Heart right ventricle (tissue), 16 donors: Measurements from ENCODE around the gene AAK1. TPM values are rescaled to one million over a fixed set of nuclear protein-coding genes. Genes with fewer than 3 reads are reported as not detected.

Experiments used
- ATAC-seq, 8 donors: fragments of 200-7000 bp; cut with Tn5 transposase; one replicate each; pipeline ENCODE4 v1.9.1; 2020; ENCODE audit warnings: mild to moderate bottlenecking in 8 of 8, moderate library complexity in 8 of 8, moderate number of reproducible peaks in 1 of 8
- DNase-seq, 2 donors: peaks; one replicate each; pipeline ENCODE4 v3.0.0-alpha.2; 2020
- H3K27ac ChIP-seq, 10 donors: fragments of 200-600 bp; sonication (generic) in 2 of 10; one replicate each; pipeline versions ENCODE4 v1.5.0 to v1.8.0; 2020 to 2022; ENCODE audit warnings: mild to moderate bottlenecking in 3 of 10
- H3K27me3 ChIP-seq, 7 donors: fragments of 200-600 bp; one replicate each; pipeline ENCODE4 v1.8.0; 2021 to 2022; ENCODE audit warnings: mild to moderate bottlenecking in 2 of 7
- H3K36me3 ChIP-seq, 9 donors: fragments of 200-600 bp; sonication (generic) in 1 of 9; one replicate each; pipeline versions ENCODE4 v1.5.0 to v1.8.0; 2020 to 2022; ENCODE audit warnings: mild to moderate bottlenecking in 2 of 9
- H3K4me1 ChIP-seq, 9 donors: fragments of 200-600 bp; sonication (generic) in 1 of 9; one replicate each; pipeline versions ENCODE4 v1.5.0 to v1.8.0; 2020 to 2022; ENCODE audit warnings: mild to moderate bottlenecking in 4 of 9
- H3K4me3 ChIP-seq, 10 donors: fragments of 200-600 bp; sonication (generic) in 2 of 10; one replicate each; pipeline versions ENCODE4 v1.5.0 to v1.8.0; 2020 to 2022; ENCODE audit warnings: mild to moderate bottlenecking in 7 of 10, moderate library complexity in 2 of 10
- H3K9me3 ChIP-seq, 11 donors: fragments of 200-600 bp in 10 of 11; sonication (generic) in 2 of 11; one replicate each; pipeline versions ENCODE4 v1.5.0 to v1.8.0; 2013 to 2022; ENCODE audit warnings: mild to moderate bottlenecking in 2 of 11, control low read depth in 1 of 11, moderate library complexity in 1 of 11
- WGBS, 2 donors: extraction: QIAGEN DNeasy Blood & Tissue Kit; methylation state at CpG; one replicate each; pipeline ENCODE4 v1.1.7; 2013; ENCODE audit warnings: inconsistent platforms in 1 of 2; 5-methylcytosine and 5-hydroxymethylcytosine counted together
- intact Hi-C, 10 donors: fragments of 100-400 bp; cut with DNase I; formaldehyde crosslinking; loops; one replicate each; pipeline versions ENCODE4 v1.11.1 to v1.14.2; 2022
- polyA plus RNA-seq, 2 donors: library from polyadenylated mRNA; stranded (reverse); fragments of 200-250 nt; gene quantifications; one replicate each; pipeline ENCODE4 v1.2.3, GENCODE V29; 2013
- total RNA-seq, 10 donors: library from RNA; stranded (reverse); fragmentation: NEBNext Ultra II Directional in 3 of 10; extraction: Animal tissue kit (Norgen Biotek cat#: 25700) in 3 of 10; gene quantifications; one replicate each; pipeline versions ENCODE4 v1.2.1 to v1.2.4, GENCODE V29; 2021 to 2023
- TF ChIP-seq, protein P1 (sequence below), 9 donors: fragments of 200-600 bp; sonication (generic) in 2 of 9; IDR thresholded peaks; one replicate each; pipeline versions ENCODE4 v1.5.0 to v1.8.0; 2021 to 2022; ENCODE audit warnings: antibody characterized with exemption in 9 of 9, mild to moderate bottlenecking in 5 of 9, moderate library complexity in 1 of 9
- donor health status: Arrhythmogenic right ventricular cardiomyopathy.
- donor health status: ischemic (EF 13 %, LVEDD 7.1; RV severe dilation, severe dysfunction).
- donor health status: healthy with polysubstance abuse.
- donor health status: DM: no; HTN: yes; CAD: no.
- donor health status: DM: no; HTN: no; CAD: no.
- donor health status: ischemic (EF 25% LVEDD 6.9; RV normal size, moderate dysfunction).
- donor health status: ischemic (EF 25% LVEDD 5.7; RV mildly dilated, moderate dysfunction).
- donor health status: healthy.
- donor health status: DM: yes; HTN: yes; CAD: no.
- donor health status: Ischemic cardiomyopathy.
- donor health status: ischemic (EF 35%, LVEDD 5.7; RV mildly dilated, moderate dysfunction).
- donor health status: nonischemic (EF 11% LVEDD 7.7; RV severe dilation, severe dysfunction).
- donor health status: DM: yes; HTN: yes; CAD: no.
- donor health status: PGD.
- donor health status: ischemic (EF 29% LVEDD 5.4; RV normal size, mild dysfunction).
- donor health status: nonischemic (EF 23%, LVEDD 6.1; RV moderate dilation, normal function).

AAK1 gene
- total and polyA plus RNA-seq, 12 donors, result 10.1 to 148 (median 116) TPM

- Histone ChIP-seq H3K4me1 (peaks cover 0 to 6% (median 0%) of the 10 kb centered on the region in 9 donors), H3K27me3 (no peaks in the 10 kb centered on the region), H3K9me3 (no peaks in the 10 kb centered on the region), H3K4me3 (no peak overlapping the region), H3K36me3 (peaks cover 0 to 100% (median 81%) of the 10 kb centered on the region in 9 donors), H3K27ac (no peak overlapping the region)
- WGBS, 2 donors, result 97 to 100% methylated on average over 1 of the region's 1 CpG
- no peak for ATAC-seq
- DNase-seq, result no peak
- intact Hi-C loops, result no loop called here
- TF ChIP-seq, protein P1, sequence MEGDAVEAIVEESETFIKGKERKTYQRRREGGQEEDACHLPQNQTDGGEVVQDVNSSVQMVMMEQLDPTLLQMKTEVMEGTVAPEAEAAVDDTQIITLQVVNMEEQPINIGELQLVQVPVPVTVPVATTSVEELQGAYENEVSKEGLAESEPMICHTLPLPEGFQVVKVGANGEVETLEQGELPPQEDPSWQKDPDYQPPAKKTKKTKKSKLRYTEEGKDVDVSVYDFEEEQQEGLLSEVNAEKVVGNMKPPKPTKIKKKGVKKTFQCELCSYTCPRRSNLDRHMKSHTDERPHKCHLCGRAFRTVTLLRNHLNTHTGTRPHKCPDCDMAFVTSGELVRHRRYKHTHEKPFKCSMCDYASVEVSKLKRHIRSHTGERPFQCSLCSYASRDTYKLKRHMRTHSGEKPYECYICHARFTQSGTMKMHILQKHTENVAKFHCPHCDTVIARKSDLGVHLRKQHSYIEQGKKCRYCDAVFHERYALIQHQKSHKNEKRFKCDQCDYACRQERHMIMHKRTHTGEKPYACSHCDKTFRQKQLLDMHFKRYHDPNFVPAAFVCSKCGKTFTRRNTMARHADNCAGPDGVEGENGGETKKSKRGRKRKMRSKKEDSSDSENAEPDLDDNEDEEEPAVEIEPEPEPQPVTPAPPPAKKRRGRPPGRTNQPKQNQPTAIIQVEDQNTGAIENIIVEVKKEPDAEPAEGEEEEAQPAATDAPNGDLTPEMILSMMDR (IDR thresholded peaks at IDR 0.05), result no peak
Measured at GRCh38 chr2:69524799-69525198, 118.7 kb downstream of the AAK1 start.

DNA sequence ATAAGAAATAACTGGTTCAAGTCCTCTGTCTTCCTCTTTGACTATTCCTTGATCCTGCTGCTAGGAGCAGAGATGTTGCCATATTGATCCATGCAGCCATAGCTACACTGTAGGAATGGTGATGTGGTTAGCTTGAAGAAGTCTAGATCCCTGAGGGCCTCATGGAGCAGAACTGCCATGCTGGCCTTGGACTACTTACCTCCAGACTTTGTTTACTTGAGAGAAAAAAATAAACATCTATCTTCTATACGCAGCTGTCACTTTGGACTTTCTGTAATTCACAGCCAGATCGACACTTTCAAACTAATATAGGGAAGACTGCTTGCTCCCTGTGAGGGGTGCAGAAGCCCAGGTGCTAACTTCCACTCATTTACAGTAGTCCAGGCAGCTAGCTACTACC is 121.8 kb downstream of the AAK1 start:
- Histone ChIP-seq H3K27ac (no peak overlapping the region), H3K9me3 (no peaks in the 10 kb centered on the region), H3K27me3 (no peaks in the 10 kb centered on the region), H3K36me3 (peaks cover 0 to 100% (median 74%) of the 10 kb centered on the region in 9 donors), H3K4me1 (no peaks in the 10 kb centered on the region), H3K4me3 (no peak overlapping the region)
- TF ChIP-seq, protein P1 (IDR thresholded peaks at IDR 0.05), result no peak
- intact Hi-C loops, result no loop called here
- WGBS, 2 donors, result 98 to 99% methylated on average over 2 of the region's 2 CpGs
- DNase-seq, result no peak
- no peak for ATAC-seq

DNA sequence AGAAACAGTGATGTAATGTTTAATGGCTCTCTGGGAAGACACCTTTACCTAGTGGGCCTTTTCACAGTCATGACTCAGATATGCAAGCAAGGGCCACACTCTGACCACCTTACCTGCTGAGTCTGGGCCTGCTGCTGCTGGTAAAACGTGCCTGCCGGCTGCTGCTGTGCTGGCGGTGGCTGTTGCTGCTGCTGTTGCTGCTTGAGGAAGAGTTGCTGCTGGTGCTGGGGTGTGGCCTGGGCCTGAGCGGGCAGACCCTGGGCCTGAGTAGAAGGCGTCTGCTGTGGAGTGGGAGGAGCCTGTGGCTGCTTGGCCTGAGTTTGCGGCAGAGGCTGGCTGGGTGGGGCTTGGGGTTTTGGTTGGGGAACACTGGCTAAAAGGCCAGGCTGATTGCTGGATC is 124.7 kb downstream of the AAK1 start:
- H3K27me3 ChIP-seq, result no peaks in the 10 kb centered on the region
- peaks cover 0 to 13% (median 9%) of the 10 kb centered on the region in 9 donors for H3K4me1 ChIP-seq
- whole genome bisulfite sequencing, 2 donors, result 69 to 85% methylated on average over 6 of the region's 6 CpGs
- intact Hi-C loops, result no loop called here
- DNase-seq (no peak), ATAC-seq (peak in 2 of 8 donors; percentile 34 to 43)
- H3K4me3 ChIP-seq, result no peak overlapping the region
- H3K27ac ChIP-seq, result no peak overlapping the region
- TF ChIP-seq, protein P1 (IDR thresholded peaks at IDR 0.05), result no peak
- H3K9me3 ChIP-seq, result no peaks in the 10 kb centered on the region
- H3K36me3 ChIP-seq, result peaks cover 0 to 100% (median 57%) of the 10 kb centered on the region in 9 donors

- DNase-seq (no peak), ATAC-seq (no peak)
- Histone ChIP-seq H3K36me3 (peaks cover 0 to 100% (median 58%) of the 10 kb centered on the region in 9 donors), H3K9me3 (no peaks in the 10 kb centered on the region), H3K27ac (no peak overlapping the region), H3K4me1 (peaks cover 0 to 19% (median 13%) of the 10 kb centered on the region in 9 donors), H3K27me3 (no peaks in the 10 kb centered on the region), H3K4me3 (no peak overlapping the region)
- TF ChIP-seq, protein P1 (IDR thresholded peaks at IDR 0.05), result no peak
- 76 to 90% methylated on average over 7 of the region's 7 CpGs for WGBS, 2 donors
- intact Hi-C loops, result no loop called here
Measured at GRCh38 chr2:69517410-69517809, 126.1 kb downstream of the AAK1 start.
